Forelimb muscle (tissue), 1 donor: ENCODE measurements around the gene ZNF345. TPM values are rescaled to one million over a fixed set of nuclear protein-coding genes. Genes with fewer than 3 reads are reported as not detected.

Source experiments
- DNase-seq: peaks from one replicate; pipeline ENCODE4 v3.0.0-alpha.2; 2013; ENCODE audit warnings: low read depth
- polyA plus RNA-seq: library from polyadenylated mRNA; unstranded; fragments of 120-200 nt; gene quantifications from one replicate; pipeline ENCODE4 v1.2.1, GENCODE V29; 2013; ENCODE audit not compliant: insufficient read length

The ZNF345 gene
- 8.8 TPM for polyA plus RNA-seq

GRCh38 chr19:36850559-36851442, at the start of gene ZNF345:
TSS of gene ZNF345 (plus strand) at chr19:36850876. CDS start at chr19:36876831, 25,955 bp downstream.
- DNase-seq = peak; percentile 95

- DNase-seq = no peak
Measured at GRCh38 chr19:36805364-36805763, 45.3 kb upstream of the ZNF345 start.

- no peak for DNase-seq
Measured at GRCh38 chr19:36807029-36807428, 43.6 kb upstream of the ZNF345 start.

GRCh38 chr19:36819130-36819630, 31.5 kb upstream of the ZNF345 start:
- DNase-seq = no peak

- no peak for DNase-seq
Measured at GRCh38 chr19:36821758-36822157, 28.9 kb upstream of the ZNF345 start.

- no peak for DNase-seq
Measured at GRCh38 chr19:36833430-36833829, 17.2 kb upstream of the ZNF345 start.

- no peak for DNase-seq
Measured at GRCh38 chr19:36837176-36837905, 13.3 kb upstream of the ZNF345 start.

- peak; percentile 83 for DNase-seq
Measured at GRCh38 chr19:36837906-36838783, 12.5 kb upstream of the ZNF345 start, which contains the start of gene ZNF790. TSS of gene ZNF790 (minus strand) at chr19:36838387. CDS start at chr19:36825619, 12,768 bp downstream.

GRCh38 chr19:36838784-36839324, 11.8 kb upstream of the ZNF345 start:
- no peak for DNase-seq

- no peak for DNase-seq
Measured at GRCh38 chr19:36847968-36848367, 2.7 kb upstream of the ZNF345 start.

GRCh38 chr19:36849701-36850558, 746 bp upstream of the ZNF345 start:
- DNase-seq = peak; percentile 82

- no peak for DNase-seq
Measured at GRCh38 chr19:36851898-36852297, 1.2 kb downstream of the ZNF345 start.

GRCh38 chr19:36876993-36877938, 26.6 kb downstream of the ZNF345 start:
- DNase-seq = no peak

- no peak for DNase-seq
Measured at GRCh38 chr19:36891768-36892357, 41.2 kb downstream of the ZNF345 start.

- DNase-seq = no peak
Measured at GRCh38 chr19:36894849-36895383, 44.2 kb downstream of the ZNF345 start.

- no peak for DNase-seq
Measured at GRCh38 chr19:36898422-36898821, 47.7 kb downstream of the ZNF345 start.

- DNase-seq = peak; percentile 77
Measured at GRCh38 chr19:36915992-36916830, 65.5 kb downstream of the ZNF345 start, which contains the start of the genes ZNF568 and ZNF829. TSS of gene ZNF568 (plus strand) at chr19:36916332. CDS start at chr19:36922771, 6,439 bp downstream. TSS of gene ZNF829 (minus strand) at chr19:36916291. CDS start at chr19:36915167, 1,124 bp downstream.
